CD4-positive, alpha-beta T cell (primary cell): Measurements from ENCODE around the gene ZNF397. TPM values are rescaled to one million over a fixed set of nuclear protein-coding genes. Genes with fewer than 3 reads are reported as not detected.

ENCODE experiments used
- ATAC-seq: fragments of 200-7000 bp; cut with Tn5 transposase; one replicate; pipeline ENCODE4 v1.10.0; 2022; ENCODE audit warnings: mild to moderate bottlenecking; ENCODE audit not compliant: poor library complexity
- CTCF ChIA-PET: fragments of 350-600 bp; sonication (Branson Sonifier 250); formaldehyde crosslinking; loops from one replicate; lab custom pipeline; 2021; ENCODE audit warnings: antibody characterized with exemption, inconsistent platforms; lab: Charles Lee
- POLR2A ChIA-PET: fragments of 350-600 bp; sonication (Branson Sonifier 250); formaldehyde crosslinking; loops from one replicate; lab custom pipeline; 2021; ENCODE audit warnings: antibody characterized with exemption, inconsistent platforms; lab: Charles Lee
- DNase-seq, 14 experiments: peaks; one replicate each; pipeline ENCODE4 v3.0.0-alpha.2; 2013 to 2020; ENCODE audit warnings: mixed read lengths in 2 of 14
- H3K27ac ChIP-seq, 2 donors: one replicate each; pipeline versions ENCODE4 v1.5.1 to v1.7.0; 2013; ENCODE audit warnings: low read length in 2 of 2, low read depth in 1 of 2, mild to moderate bottlenecking in 1 of 2
- H3K27me3 ChIP-seq, 2 experiments: 1 replicate in 1 of 2; 2 replicates in 1 of 2; pipeline versions ENCODE4 v1.6.1 to v1.7.0; 2013; ENCODE audit warnings: low read length in 2 of 2, control low read depth in 1 of 2, mild to moderate bottlenecking in 1 of 2, moderate library complexity in 1 of 2; ENCODE audit not compliant: insufficient read depth in 2 of 2, control insufficient read depth in 1 of 2
- H3K36me3 ChIP-seq: one replicate; pipeline ENCODE4 v1.6.1; 2013; ENCODE audit warnings: low read length, control low read depth; ENCODE audit not compliant: insufficient read depth
- H3K4me1 ChIP-seq: one replicate; pipeline ENCODE4 v1.6.1; 2013; ENCODE audit warnings: low read length, control low read depth; ENCODE audit not compliant: insufficient read depth
- H3K4me3 ChIP-seq: one replicate; pipeline ENCODE4 v1.5.1; 2013; ENCODE audit warnings: mild to moderate bottlenecking, low read length, moderate library complexity
- H3K9me3 ChIP-seq, 2 experiments: 1 replicate in 1 of 2; 2 replicates in 1 of 2; pipeline versions ENCODE4 v1.6.1 to v1.7.0; 2013; ENCODE audit warnings: low read length in 2 of 2, mild to moderate bottlenecking in 2 of 2, control low read depth in 1 of 2, moderate library complexity in 1 of 2; ENCODE audit not compliant: control insufficient read depth in 1 of 2, insufficient read depth in 1 of 2
- H3K27ac Mint-ChIP-seq: one replicate; pipeline ENCODE4 v1.8.0; 2020; ENCODE audit warnings: mixed read lengths
- H3K27me3 Mint-ChIP-seq: one replicate; pipeline ENCODE4 v1.8.0; 2021; ENCODE audit warnings: mixed read lengths
- H3K36me3 Mint-ChIP-seq: one replicate; pipeline ENCODE4 v1.8.0; 2021; ENCODE audit warnings: low read depth, mixed read lengths
- H3K4me1 Mint-ChIP-seq: one replicate; pipeline ENCODE4 v1.8.0; 2021; ENCODE audit warnings: low read depth, mixed read lengths
- H3K4me3 Mint-ChIP-seq: one replicate; pipeline ENCODE4 v1.8.0; 2020; ENCODE audit warnings: mild to moderate bottlenecking, mixed read lengths
- H3K9me3 Mint-ChIP-seq: one replicate; pipeline ENCODE4 v1.8.0; 2020; ENCODE audit warnings: mixed read lengths
- intact Hi-C, 2 experiments: fragments of 100-400 bp; cut with DNase I in 1 of 2; cut with micrococcal nuclease in 1 of 2; formaldehyde crosslinking; loops; one replicate each; pipeline versions ENCODE4 v1.15.1 to v1.9.0; 2023 to 2025; cut with DNase I, micrococcal nuclease
- total RNA-seq, 174 experiments: library from RNA in 2 of 174; stranded (reverse) in 2 of 174; gene quantifications; one replicate each; pipeline ENCODE4 v1.2.3 and lab custom pipeline; 2021 to 2026
- TF ChIP-seq, protein P1 (sequence below): fragments of 200-600 bp; IDR thresholded peaks from one replicate; pipeline ENCODE4 v1.8.0; 2022; ENCODE audit warnings: antibody characterized with exemption, mild to moderate bottlenecking

ZNF397 gene
- total RNA-seq, 2 experiments from 2014 or later: 7.6 to 10.0 TPM

DNA sequence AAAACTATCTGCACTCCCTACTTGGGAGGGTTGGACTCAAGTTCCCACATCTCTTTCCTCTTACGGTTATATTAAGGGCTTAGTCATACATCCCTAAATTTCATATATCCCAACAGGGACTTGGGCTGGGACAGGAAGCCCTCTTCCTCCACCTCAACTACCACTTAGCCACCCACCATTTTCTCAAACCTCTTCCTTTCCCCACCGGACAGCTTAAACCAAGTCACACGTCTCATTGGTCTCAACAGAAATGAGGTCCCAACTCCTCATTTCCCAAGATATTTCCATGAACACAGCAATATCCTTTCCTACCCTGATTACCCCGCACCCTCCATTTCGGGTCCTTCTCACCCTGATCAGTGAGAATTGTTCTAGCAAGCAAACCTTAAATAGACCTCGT, 48.5 kb downstream of the ZNF397 start:
- Mint-ChIP-seq H3K9me3 (no peaks in the 10 kb centered on the region), H3K27me3 (no peaks in the 10 kb centered on the region), H3K4me1 (peaks cover 70% of the 10 kb centered on the region), H3K36me3 (peaks cover 56% of the 10 kb centered on the region), H3K4me3 (peak overlapping the region; percentile 99), H3K27ac (peak overlapping the region; percentile 96)
- DNase-seq: peak in 1 of 14 experiments; percentile 24
- H3K9me3 ChIP-seq: peaks cover 0 to 7% of the 10 kb centered on the region in 2 experiments
- H3K27me3 ChIP-seq: no peaks in the 10 kb centered on the region
- ATAC-seq: no peak
- peaks cover 31% of the 10 kb centered on the region for H3K4me1 ChIP-seq
- CTCF ChIA-PET: interaction anchor here (1.8 kb wide), 1 partner anchor 45 kb away, joined by 4 read pairs; no protein-coding TSS in a partner anchor
- POLR2A ChIA-PET: interaction anchor here (1.1 to 2.5 kb wide), 14 partner anchors 12 to 683 kb away, joined by 3 to 52 read pairs (median 8); partner anchors contain the start of genes INO80C, MAPRE2, RMP24 and ZNF24
- TF ChIP-seq, protein P1, sequence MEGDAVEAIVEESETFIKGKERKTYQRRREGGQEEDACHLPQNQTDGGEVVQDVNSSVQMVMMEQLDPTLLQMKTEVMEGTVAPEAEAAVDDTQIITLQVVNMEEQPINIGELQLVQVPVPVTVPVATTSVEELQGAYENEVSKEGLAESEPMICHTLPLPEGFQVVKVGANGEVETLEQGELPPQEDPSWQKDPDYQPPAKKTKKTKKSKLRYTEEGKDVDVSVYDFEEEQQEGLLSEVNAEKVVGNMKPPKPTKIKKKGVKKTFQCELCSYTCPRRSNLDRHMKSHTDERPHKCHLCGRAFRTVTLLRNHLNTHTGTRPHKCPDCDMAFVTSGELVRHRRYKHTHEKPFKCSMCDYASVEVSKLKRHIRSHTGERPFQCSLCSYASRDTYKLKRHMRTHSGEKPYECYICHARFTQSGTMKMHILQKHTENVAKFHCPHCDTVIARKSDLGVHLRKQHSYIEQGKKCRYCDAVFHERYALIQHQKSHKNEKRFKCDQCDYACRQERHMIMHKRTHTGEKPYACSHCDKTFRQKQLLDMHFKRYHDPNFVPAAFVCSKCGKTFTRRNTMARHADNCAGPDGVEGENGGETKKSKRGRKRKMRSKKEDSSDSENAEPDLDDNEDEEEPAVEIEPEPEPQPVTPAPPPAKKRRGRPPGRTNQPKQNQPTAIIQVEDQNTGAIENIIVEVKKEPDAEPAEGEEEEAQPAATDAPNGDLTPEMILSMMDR: no peak
- H3K27ac ChIP-seq: peak overlapping the region; percentile 55 to 87
- H3K4me3 ChIP-seq: peak overlapping the region; percentile 92
- H3K36me3 ChIP-seq: peaks cover 11% of the 10 kb centered on the region
- intact Hi-C loops: loop anchor here in 1 of 2 experiments (2.0 to 5.0 kb wide), 3 partner anchors 46 to 783 kb away; partner anchors contain the start of gene MAPRE2

DNA sequence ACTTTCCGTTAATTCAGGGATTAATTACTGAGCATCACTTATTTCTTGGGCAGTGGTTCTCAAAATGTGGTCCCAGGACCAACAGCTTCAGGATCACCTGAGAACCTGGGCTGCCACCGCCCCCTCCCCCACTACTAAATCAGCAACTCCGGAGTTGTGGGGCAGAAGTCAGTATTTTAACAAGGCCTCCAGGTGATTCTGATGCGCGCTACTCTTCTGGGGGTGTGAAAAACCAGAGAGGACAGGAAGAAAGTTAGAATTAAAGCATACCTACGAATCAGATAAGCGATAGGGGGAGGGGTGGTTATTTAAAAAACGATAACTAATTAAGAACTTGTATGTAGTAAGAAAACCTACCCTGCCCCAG, 48.9 kb downstream of the ZNF397 start:
- CTCF ChIA-PET: interaction anchor here (1.8 kb wide), 1 partner anchor 46 kb away, joined by 4 read pairs; no protein-coding TSS in a partner anchor
- peak in 9 of 14 experiments; percentile 12 to 52 (median 23) for DNase-seq
- peaks cover 60% of the 10 kb centered on the region for H3K36me3 Mint-ChIP-seq

DNA sequence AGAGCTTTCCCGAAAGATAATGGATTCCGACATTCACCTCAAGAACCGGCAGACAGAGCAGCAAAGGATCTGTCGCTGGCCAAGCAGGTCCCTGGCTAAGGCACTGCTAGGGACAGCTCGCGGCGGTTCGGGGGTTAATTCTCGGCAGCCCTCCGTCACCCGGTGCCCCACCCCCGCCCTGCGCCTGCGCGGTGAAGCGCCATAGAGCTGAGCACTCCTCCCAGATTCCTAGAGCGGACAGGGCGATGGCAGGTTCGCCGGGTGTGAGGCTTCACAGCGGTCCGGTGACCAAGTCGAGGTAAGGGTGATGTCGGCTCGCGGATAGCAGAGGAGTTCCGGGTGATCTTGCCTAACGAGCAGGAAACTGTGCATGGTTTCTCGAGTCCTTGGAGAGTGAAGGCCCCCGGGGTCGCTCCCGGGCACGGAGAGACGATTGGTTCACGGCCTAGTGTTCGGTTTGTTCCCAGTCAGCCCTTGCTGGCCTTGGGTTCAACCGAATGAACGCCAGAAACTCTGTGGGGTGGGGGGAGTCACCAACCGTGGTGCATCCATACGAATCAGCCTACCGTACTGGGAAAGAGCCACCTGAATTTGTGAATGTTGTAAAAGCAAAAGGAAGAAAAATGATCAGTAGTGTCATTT, 49.4 kb downstream of the ZNF397 start, which contains the start of gene ZSCAN30:
ZSCAN30 (minus strand) TSS at position 136 of the 642 bp plus-strand sequence. CDS start 25,877 bp downstream, outside the sequence.
- DNase-seq (peak; percentile 93 to 98 (median 96)), ATAC-seq (peak; percentile 90)
- H3K4me3 Mint-ChIP-seq: peak within 1 kb of the TSS; percentile 99
- no peaks in the 10 kb centered on the region for H3K27me3 ChIP-seq
- peak within 1 kb of the TSS; percentile 55 to 87 for H3K27ac ChIP-seq
- peak within 1 kb of the TSS; percentile 92 for H3K4me3 ChIP-seq
- H3K36me3 Mint-ChIP-seq: peaks cover 65% of the 10 kb centered on the region
- H3K27me3 Mint-ChIP-seq: no peaks in the 10 kb centered on the region
- no peaks in the 10 kb centered on the region for H3K9me3 ChIP-seq
- peaks cover 78% of the 10 kb centered on the region for H3K4me1 Mint-ChIP-seq
- peaks cover 31% of the 10 kb centered on the region for H3K4me1 ChIP-seq
- peak within 1 kb of the TSS; percentile 96 for H3K27ac Mint-ChIP-seq
- H3K36me3 ChIP-seq: peaks cover 14% of the 10 kb centered on the region
- TF ChIP-seq, protein P1: no peak
- CTCF ChIA-PET: interaction anchor here (1.8 kb wide), 1 partner anchor 46 kb away, joined by 4 read pairs; no protein-coding TSS in a partner anchor
- POLR2A ChIA-PET: interaction anchor here (0.6 to 2.5 kb wide), 17 partner anchors 11 to 839 kb away, joined by 3 to 52 read pairs (median 5); partner anchors contain the start of genes INO80C, MAPRE2, RMP24 and SLC39A6
- intact Hi-C loops: loop anchor here (1.0 to 5.0 kb wide), 6 partner anchors 23 to 837 kb away; partner anchors contain the start of genes ELP2 (in 1 of the 2), RMP24 (in 1 of the 2), SLC39A6 (in 1 of the 2) and ZNF24 (in 1 of the 2)
- H3K9me3 Mint-ChIP-seq: peaks cover 3% of the 10 kb centered on the region

More for the DNA sequence above, 48.9 kb downstream of the ZNF397 start:
- Histone ChIP-seq H3K4me3 (peak overlapping the region; percentile 92), H3K36me3 (peaks cover 12% of the 10 kb centered on the region), H3K4me1 (peaks cover 31% of the 10 kb centered on the region), H3K27me3 (no peaks in the 10 kb centered on the region), H3K9me3 (peaks cover 0 to 3% of the 10 kb centered on the region in 2 experiments), H3K27ac (peak overlapping the region; percentile 55 to 87)
- intact Hi-C loops: loop anchor here (1.0 to 5.0 kb wide), 9 partner anchors 22 to 838 kb away; partner anchors contain the start of genes ELP2 (in 1 of the 2), MAPRE2 (in 1 of the 2), RMP24 (in 1 of the 2) and SLC39A6 (in 1 of the 2)
- H3K27ac Mint-ChIP-seq: peak overlapping the region; percentile 96
- POLR2A ChIA-PET: interaction anchor here (0.6 to 2.5 kb wide), 18 partner anchors 12 to 839 kb away, joined by 3 to 52 read pairs (median 6); partner anchors contain the start of genes INO80C, MAPRE2, RMP24 and SLC39A6
- H3K4me3 Mint-ChIP-seq: peak overlapping the region; percentile 99
- peak; percentile 43 for ATAC-seq
- H3K27me3 Mint-ChIP-seq: no peaks in the 10 kb centered on the region
- H3K9me3 Mint-ChIP-seq: peaks cover under 1% of the 10 kb centered on the region
- H3K4me1 Mint-ChIP-seq: peaks cover 73% of the 10 kb centered on the region
- TF ChIP-seq, protein P1: no peak
